WTC11 (cell line): ENCODE measurements around the gene GUCA1A. TPM values are rescaled to one million over a fixed set of nuclear protein-coding genes. Genes with fewer than 3 reads are reported as not detected.

Experiments
- ATAC-seq: fragments of 200-7000 bp; cut with Tn5 transposase; 2 replicates; pipeline ENCODE4 v1.10.0; 2021; ENCODE audit warnings: mild to moderate bottlenecking, moderate library complexity
- CTCF ChIA-PET: fragments of 300-600 bp; sonication (Branson Sonifier 250); formaldehyde crosslinking; loops from one replicate; lab custom pipeline; 2021; ENCODE audit warnings: antibody characterized with exemption; lab: Charles Lee
- POLR2A ChIA-PET: fragments of 350-600 bp; sonication (Branson Sonifier 250); formaldehyde crosslinking; loops from one replicate; lab custom pipeline; 2021; ENCODE audit warnings: antibody characterized with exemption; lab: Charles Lee
- DNase-seq: peaks from one replicate; pipeline ENCODE4 v3.0.0; 2021; ENCODE audit warnings: low spot score
- H3K27ac Mint-ChIP-seq: 2 replicates; pipeline ENCODE4 v1.8.0; 2021; ENCODE audit warnings: mixed read lengths
- H3K27me3 Mint-ChIP-seq: 2 replicates; pipeline ENCODE4 v1.8.0; 2021; ENCODE audit warnings: low read depth, mild to moderate bottlenecking, moderate library complexity, mixed read lengths
- H3K36me3 Mint-ChIP-seq: 2 replicates; pipeline ENCODE4 v1.8.0; 2021; ENCODE audit warnings: mixed read lengths
- H3K4me1 Mint-ChIP-seq: 2 replicates; pipeline ENCODE4 v1.8.0; 2022; ENCODE audit warnings: mixed read lengths
- H3K4me3 Mint-ChIP-seq: 2 replicates; pipeline ENCODE4 v1.8.0; 2021; ENCODE audit warnings: mild to moderate bottlenecking, moderate library complexity, mixed read lengths
- H3K9me3 Mint-ChIP-seq: 2 replicates; pipeline ENCODE4 v1.8.0; 2021; ENCODE audit warnings: mixed read lengths
- CBFB ChIP-seq: sonication (generic); formaldehyde crosslinking; IDR thresholded peaks from 2 replicates; pipeline ENCODE4 v1.8.1; 2022; ENCODE audit warnings: mild to moderate bottlenecking, low read depth, missing genetic modification reagents
- CREB1 ChIP-seq: sonication (generic); formaldehyde crosslinking; IDR thresholded peaks from 2 replicates; pipeline ENCODE4 v1.8.0; 2023; ENCODE audit warnings: mild to moderate bottlenecking, missing genetic modification reagents
- CREM ChIP-seq: sonication (generic); formaldehyde crosslinking; IDR thresholded peaks from 2 replicates; pipeline ENCODE4 v1.8.1; 2022; ENCODE audit warnings: mild to moderate bottlenecking, missing genetic modification reagents, moderate library complexity
- CTCF ChIP-seq: fragments of 200-600 bp; IDR thresholded peaks from 2 replicates; pipeline ENCODE4 v1.8.0; 2022; ENCODE audit warnings: antibody characterized with exemption
- ELF4 ChIP-seq: sonication (generic); formaldehyde crosslinking; IDR thresholded peaks from 2 replicates; pipeline ENCODE4 v1.8.1; 2022; ENCODE audit warnings: low read depth, mild to moderate bottlenecking, moderate library complexity, missing genetic modification reagents
- ETV6 ChIP-seq: sonication (generic); formaldehyde crosslinking; IDR thresholded peaks from 2 replicates; pipeline ENCODE4 v1.8.1; 2022; ENCODE audit warnings: mild to moderate bottlenecking, missing genetic modification reagents
- FOXK1 ChIP-seq: sonication (generic); formaldehyde crosslinking; IDR thresholded peaks from 2 replicates; pipeline ENCODE4 v1.8.0; 2022; ENCODE audit warnings: mild to moderate bottlenecking, moderate library complexity, missing genetic modification reagents
- GABPB1 ChIP-seq: sonication (generic); formaldehyde crosslinking; IDR thresholded peaks from 2 replicates; pipeline ENCODE4 v1.8.1; 2023; ENCODE audit warnings: mild to moderate bottlenecking, missing genetic modification reagents
- GTF2I ChIP-seq: fragments of 250-450 bp; sonication (Bioruptor Pico); conservative IDR thresholded peaks from 2 replicates; pipeline ENCODE4 v1.4.0; 2021; ENCODE audit warnings: mild to moderate bottlenecking
- IRF1 ChIP-seq: sonication (generic); formaldehyde crosslinking; IDR thresholded peaks from 2 replicates; pipeline ENCODE4 v1.8.0; 2023; ENCODE audit warnings: missing genetic modification reagents
- MAX ChIP-seq: sonication (generic); formaldehyde crosslinking; IDR thresholded peaks from 2 replicates; pipeline ENCODE4 v1.8.0; 2022; ENCODE audit warnings: mild to moderate bottlenecking, missing genetic modification reagents
- MYBL2 ChIP-seq: sonication (generic); formaldehyde crosslinking; IDR thresholded peaks from 2 replicates; pipeline ENCODE4 v1.8.1; 2023; ENCODE audit warnings: mild to moderate bottlenecking, moderate library complexity, missing genetic modification reagents
- NFE2L1 ChIP-seq: sonication (generic); formaldehyde crosslinking; IDR thresholded peaks from 2 replicates; pipeline ENCODE4 v1.8.1; 2023; ENCODE audit warnings: missing genetic modification reagents
- NR2C2 ChIP-seq: sonication (generic); formaldehyde crosslinking; IDR thresholded peaks from 2 replicates; pipeline ENCODE4 v1.8.0; 2022; ENCODE audit warnings: mild to moderate bottlenecking, missing genetic modification reagents
- OVOL2 ChIP-seq: fragments of 250-450 bp; sonication (Bioruptor Pico); IDR thresholded peaks from 2 replicates; pipeline ENCODE4 v1.9.0; 2021; ENCODE audit warnings: mild to moderate bottlenecking, borderline replicate concordance
- PRRX2 ChIP-seq: fragments of 250-450 bp; sonication (Bioruptor Pico); IDR thresholded peaks from 2 replicates; pipeline ENCODE4 v1.8.0; 2021; ENCODE audit warnings: mild to moderate bottlenecking
- SMAD3 ChIP-seq: sonication (generic); formaldehyde crosslinking; IDR thresholded peaks from 2 replicates; pipeline ENCODE4 v1.8.0; 2022; ENCODE audit warnings: missing genetic modification reagents, mild to moderate bottlenecking, borderline replicate concordance
- SOX15 ChIP-seq: fragments of 250-450 bp; sonication (Bioruptor Pico); IDR thresholded peaks from 2 replicates; pipeline ENCODE4 v1.9.0; 2021; ENCODE audit warnings: mild to moderate bottlenecking
- SP1 ChIP-seq: sonication (generic); formaldehyde crosslinking; conservative IDR thresholded peaks from 2 replicates; pipeline ENCODE4 v1.8.1; 2022; ENCODE audit warnings: missing genetic modification reagents
- ZNF138 ChIP-seq: sonication (generic); formaldehyde crosslinking; conservative IDR thresholded peaks from 2 replicates; pipeline ENCODE4 v1.8.1; 2022; ENCODE audit warnings: mild to moderate bottlenecking, moderate library complexity, missing genetic modification reagents
- ZNF425 ChIP-seq: fragments of 250-450 bp; sonication (Bioruptor Pico); conservative IDR thresholded peaks from 2 replicates; pipeline ENCODE4 v1.9.0; 2021; ENCODE audit warnings: mild to moderate bottlenecking
- total RNA-seq: library from RNA; stranded (reverse); gene quantifications from 3 replicates; pipeline ENCODE4 v1.2.3, GENCODE V29; 2021
- TF ChIP-seq, protein P1 (sequence below): fragments of 250-450 bp; sonication (Bioruptor Pico); IDR thresholded peaks from 2 replicates; pipeline ENCODE4 v1.9.0; 2021; ENCODE audit warnings: mild to moderate bottlenecking
- TF ChIP-seq, protein P2 (sequence below): sonication (generic); formaldehyde crosslinking; IDR thresholded peaks from 2 replicates; pipeline ENCODE4 v1.8.0; 2023; ENCODE audit warnings: mild to moderate bottlenecking, missing genetic modification reagents

The GUCA1A gene
- total RNA-seq, 1 experiment from 2014 or later, result 10.9 TPM

DNA sequence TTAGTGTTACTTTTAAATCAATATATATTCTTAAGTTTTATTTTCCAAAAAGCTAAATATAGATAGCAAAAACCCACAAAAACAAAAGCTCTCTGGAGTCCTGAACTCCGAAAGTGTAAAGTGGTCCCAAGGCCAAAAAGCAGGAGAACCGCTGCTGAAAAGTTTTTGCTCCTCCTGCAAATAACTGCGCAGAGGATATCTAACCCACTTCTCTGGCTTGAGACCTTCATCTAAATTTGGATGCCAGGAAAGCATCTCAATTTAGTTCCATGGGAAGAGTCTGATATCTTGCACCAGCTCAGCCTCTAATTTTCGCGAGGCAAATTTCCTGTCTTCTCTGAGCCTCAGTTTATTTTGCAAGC lies 44.0 kb downstream of the GUCA1A start (continued):
- TF ChIP-seq, protein P1, sequence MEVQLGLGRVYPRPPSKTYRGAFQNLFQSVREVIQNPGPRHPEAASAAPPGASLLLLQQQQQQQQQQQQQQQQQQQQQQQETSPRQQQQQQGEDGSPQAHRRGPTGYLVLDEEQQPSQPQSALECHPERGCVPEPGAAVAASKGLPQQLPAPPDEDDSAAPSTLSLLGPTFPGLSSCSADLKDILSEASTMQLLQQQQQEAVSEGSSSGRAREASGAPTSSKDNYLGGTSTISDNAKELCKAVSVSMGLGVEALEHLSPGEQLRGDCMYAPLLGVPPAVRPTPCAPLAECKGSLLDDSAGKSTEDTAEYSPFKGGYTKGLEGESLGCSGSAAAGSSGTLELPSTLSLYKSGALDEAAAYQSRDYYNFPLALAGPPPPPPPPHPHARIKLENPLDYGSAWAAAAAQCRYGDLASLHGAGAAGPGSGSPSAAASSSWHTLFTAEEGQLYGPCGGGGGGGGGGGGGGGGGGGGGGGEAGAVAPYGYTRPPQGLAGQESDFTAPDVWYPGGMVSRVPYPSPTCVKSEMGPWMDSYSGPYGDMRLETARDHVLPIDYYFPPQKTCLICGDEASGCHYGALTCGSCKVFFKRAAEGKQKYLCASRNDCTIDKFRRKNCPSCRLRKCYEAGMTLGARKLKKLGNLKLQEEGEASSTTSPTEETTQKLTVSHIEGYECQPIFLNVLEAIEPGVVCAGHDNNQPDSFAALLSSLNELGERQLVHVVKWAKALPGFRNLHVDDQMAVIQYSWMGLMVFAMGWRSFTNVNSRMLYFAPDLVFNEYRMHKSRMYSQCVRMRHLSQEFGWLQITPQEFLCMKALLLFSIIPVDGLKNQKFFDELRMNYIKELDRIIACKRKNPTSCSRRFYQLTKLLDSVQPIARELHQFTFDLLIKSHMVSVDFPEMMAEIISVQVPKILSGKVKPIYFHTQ, result no peak
- no peak for TF ChIP-seq ELF4
- no peak for TF ChIP-seq OVOL2
- TF ChIP-seq IRF1, result no peak
- no peak for TF ChIP-seq CREB1 (CRISPR knock-in tag)
- no peak for TF ChIP-seq CTCF

DNA sequence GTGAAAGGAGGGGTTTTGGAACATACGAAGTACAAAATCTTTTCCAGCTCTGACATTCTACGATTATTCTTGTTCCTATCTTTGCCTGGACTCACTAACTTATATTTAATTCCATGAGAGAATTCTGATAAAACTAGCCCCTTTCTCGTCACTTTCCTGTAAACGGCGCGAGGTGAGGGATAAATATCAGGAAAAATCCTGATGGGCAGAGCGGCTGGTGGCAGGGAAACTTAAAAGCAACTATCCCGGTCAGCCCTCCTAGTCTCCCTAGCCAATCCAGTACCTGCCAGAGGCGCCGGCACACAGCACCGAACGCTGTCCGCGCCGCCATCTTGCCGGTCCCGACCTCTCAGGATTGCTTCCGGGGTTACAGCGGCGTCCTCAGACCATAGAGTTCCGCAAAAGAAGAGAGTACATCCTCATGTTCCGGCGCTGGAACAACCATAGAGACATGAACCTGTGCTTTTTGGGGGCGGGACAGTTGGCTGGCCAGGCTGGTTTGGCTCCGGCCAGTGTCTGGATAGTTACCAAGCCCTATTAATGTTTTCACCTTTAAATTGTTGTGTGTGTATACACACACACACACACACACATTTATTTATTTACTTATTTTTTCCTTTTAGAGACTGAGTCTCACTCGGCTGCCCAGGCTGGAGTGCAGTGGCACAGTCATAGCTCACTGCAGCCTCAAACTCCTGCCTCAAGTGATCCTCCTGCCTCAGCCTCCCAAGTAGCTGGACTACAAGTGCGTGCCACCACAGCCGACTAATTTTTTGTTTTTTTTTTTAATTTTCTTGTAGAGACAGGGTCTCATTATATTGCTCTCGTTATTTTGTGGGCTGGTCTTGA lies 44.6 kb downstream of the GUCA1A start, which contains the start of gene MRPS10:
Gene MRPS10 (minus strand): TSS at position 343 of the 849 bp plus-strand sequence. CDS start 12 bp downstream, at position 331.
- no peaks in the 10 kb centered on the region for H3K9me3 Mint-ChIP-seq
- H3K27ac Mint-ChIP-seq, result peak within 1 kb of the TSS; percentile 100
- DNase-seq (peak; percentile 95), ATAC-seq (peak; percentile 99)
- POLR2A ChIA-PET, result no interaction called here
- peak within 1 kb of the TSS; percentile 100 for H3K4me3 Mint-ChIP-seq
- 0 out of 2 replicates have a peak, but pooled peaks have one; percentile 17 for TF ChIP-seq NFE2L1 (CRISPR knock-in tag)
- TF ChIP-seq SMAD3 (CRISPR knock-in tag), result peak; percentile 45; the same call in 1 of the 2 replicates
- TF ChIP-seq ZNF138 (CRISPR knock-in tag), result no peak
- peak; percentile 62; the same call in 1 of the 2 replicates for TF ChIP-seq MYBL2
- TF ChIP-seq GABPB1 (CRISPR knock-in tag), result peak; percentile 93
- TF ChIP-seq OVOL2, result no peak
- TF ChIP-seq ZNF425 (CRISPR knock-in tag), result no peak
- TF ChIP-seq CBFB (CRISPR knock-in tag), result no peak
- peak; percentile 50; the same call in 1 of the 2 replicates for TF ChIP-seq MAX (CRISPR knock-in tag)
- no peak for TF ChIP-seq PRRX2
- TF ChIP-seq GTF2I, result peak; percentile 77; the same call in 1 of the 2 replicates
- TF ChIP-seq FOXK1, result peak; percentile 91
- peak; percentile 67; the same call in 1 of the 2 replicates for TF ChIP-seq ETV6
- TF ChIP-seq, protein P2, sequence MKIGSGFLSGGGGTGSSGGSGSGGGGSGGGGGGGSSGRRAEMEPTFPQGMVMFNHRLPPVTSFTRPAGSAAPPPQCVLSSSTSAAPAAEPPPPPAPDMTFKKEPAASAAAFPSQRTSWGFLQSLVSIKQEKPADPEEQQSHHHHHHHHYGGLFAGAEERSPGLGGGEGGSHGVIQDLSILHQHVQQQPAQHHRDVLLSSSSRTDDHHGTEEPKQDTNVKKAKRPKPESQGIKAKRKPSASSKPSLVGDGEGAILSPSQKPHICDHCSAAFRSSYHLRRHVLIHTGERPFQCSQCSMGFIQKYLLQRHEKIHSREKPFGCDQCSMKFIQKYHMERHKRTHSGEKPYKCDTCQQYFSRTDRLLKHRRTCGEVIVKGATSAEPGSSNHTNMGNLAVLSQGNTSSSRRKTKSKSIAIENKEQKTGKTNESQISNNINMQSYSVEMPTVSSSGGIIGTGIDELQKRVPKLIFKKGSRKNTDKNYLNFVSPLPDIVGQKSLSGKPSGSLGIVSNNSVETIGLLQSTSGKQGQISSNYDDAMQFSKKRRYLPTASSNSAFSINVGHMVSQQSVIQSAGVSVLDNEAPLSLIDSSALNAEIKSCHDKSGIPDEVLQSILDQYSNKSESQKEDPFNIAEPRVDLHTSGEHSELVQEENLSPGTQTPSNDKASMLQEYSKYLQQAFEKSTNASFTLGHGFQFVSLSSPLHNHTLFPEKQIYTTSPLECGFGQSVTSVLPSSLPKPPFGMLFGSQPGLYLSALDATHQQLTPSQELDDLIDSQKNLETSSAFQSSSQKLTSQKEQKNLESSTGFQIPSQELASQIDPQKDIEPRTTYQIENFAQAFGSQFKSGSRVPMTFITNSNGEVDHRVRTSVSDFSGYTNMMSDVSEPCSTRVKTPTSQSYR, result no peak
- TF ChIP-seq SP1, result peak; percentile 59; the same call in 1 of the 2 replicates
- TF ChIP-seq NR2C2, result peak; percentile 98
- TF ChIP-seq SOX15, result no peak
- TF ChIP-seq CREM (CRISPR knock-in tag), result peak; percentile 73
- CTCF ChIA-PET, result interaction anchor here (0.8 to 4.8 kb wide), 7 partner anchors 49 to 330 kb away, joined by 3 to 22 read pairs (median 5); partner anchors contain the start of genes BYSL and MED20
- no peaks in the 10 kb centered on the region for H3K27me3 Mint-ChIP-seq
- H3K4me1 Mint-ChIP-seq, result peaks cover 14% of the 10 kb centered on the region
- peaks cover 9% of the 10 kb centered on the region for H3K36me3 Mint-ChIP-seq
